ENCODE results near the gene FHOD3. TPM values are rescaled to one million over a fixed set of nuclear protein-coding genes. Genes with fewer than 3 reads are reported as not detected.

Gene FHOD3
- total RNA-seq, 2 experiments from 2014 or later: not detected

DNA sequence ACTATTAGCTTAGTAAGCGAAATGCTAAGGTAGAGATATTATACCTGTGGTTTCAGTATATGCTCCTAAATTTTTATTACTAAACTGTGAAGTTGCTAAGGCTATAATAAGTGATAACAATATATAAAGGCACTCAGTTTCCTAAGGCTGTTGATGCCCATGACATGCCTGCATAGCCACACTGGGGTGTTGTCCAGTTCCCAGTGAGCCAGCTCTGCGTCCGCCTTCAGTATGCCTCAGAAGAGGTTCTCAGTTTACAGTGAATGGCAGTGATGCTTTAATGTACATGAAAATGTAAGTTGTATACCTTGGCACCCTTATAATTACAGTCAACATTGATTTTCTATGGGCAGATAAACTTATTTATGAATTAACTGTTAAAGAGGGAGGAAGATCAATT is 7.2 kb downstream of the FHOD3 start:
- Mint-ChIP-seq H3K27ac (no peak overlapping the region), H3K9me3 (no peaks in the 10 kb centered on the region), H3K36me3 (no peaks in the 10 kb centered on the region), H3K4me3 (no peak overlapping the region), H3K4me1 (no peaks in the 10 kb centered on the region), H3K27me3 (peaks cover 52% of the 10 kb centered on the region)
- no peak for DNase-seq

GRCh38 chr18:36305375-36305774 is 7.9 kb downstream of the FHOD3 start:
- no peaks in the 10 kb centered on the region for H3K9me3 Mint-ChIP-seq
- H3K4me1 Mint-ChIP-seq: no peaks in the 10 kb centered on the region
- no peak for DNase-seq
- no peak overlapping the region for H3K4me3 Mint-ChIP-seq
- no peak overlapping the region for H3K27ac Mint-ChIP-seq
- no peaks in the 10 kb centered on the region for H3K36me3 Mint-ChIP-seq
- H3K27me3 Mint-ChIP-seq: peaks cover 50% of the 10 kb centered on the region

DNA sequence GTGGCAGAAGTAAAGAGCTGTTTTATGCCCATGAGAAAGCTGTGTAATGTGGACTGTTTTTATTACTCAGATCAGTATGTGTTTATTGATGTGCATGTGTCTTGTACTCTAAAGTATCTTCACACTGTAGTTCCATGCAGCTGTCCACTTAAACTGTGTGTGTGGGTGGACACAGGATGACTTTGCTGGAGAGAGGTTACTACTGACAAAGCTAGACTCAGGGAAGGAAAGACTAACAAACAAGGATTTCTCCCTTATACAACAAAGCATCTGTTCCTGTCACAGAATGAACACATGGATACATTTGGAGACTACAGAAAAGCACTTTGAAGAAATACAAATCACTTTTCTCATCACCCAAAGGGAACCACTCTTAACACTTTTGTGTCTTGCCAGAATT is 10.0 kb downstream of the FHOD3 start:
- H3K4me1 Mint-ChIP-seq: no peaks in the 10 kb centered on the region
- DNase-seq: no peak
- H3K4me3 Mint-ChIP-seq: no peak overlapping the region
- H3K27ac Mint-ChIP-seq: no peak overlapping the region
- no peaks in the 10 kb centered on the region for H3K36me3 Mint-ChIP-seq
- H3K9me3 Mint-ChIP-seq: no peaks in the 10 kb centered on the region
- H3K27me3 Mint-ChIP-seq: peaks cover 53% of the 10 kb centered on the region

DNA sequence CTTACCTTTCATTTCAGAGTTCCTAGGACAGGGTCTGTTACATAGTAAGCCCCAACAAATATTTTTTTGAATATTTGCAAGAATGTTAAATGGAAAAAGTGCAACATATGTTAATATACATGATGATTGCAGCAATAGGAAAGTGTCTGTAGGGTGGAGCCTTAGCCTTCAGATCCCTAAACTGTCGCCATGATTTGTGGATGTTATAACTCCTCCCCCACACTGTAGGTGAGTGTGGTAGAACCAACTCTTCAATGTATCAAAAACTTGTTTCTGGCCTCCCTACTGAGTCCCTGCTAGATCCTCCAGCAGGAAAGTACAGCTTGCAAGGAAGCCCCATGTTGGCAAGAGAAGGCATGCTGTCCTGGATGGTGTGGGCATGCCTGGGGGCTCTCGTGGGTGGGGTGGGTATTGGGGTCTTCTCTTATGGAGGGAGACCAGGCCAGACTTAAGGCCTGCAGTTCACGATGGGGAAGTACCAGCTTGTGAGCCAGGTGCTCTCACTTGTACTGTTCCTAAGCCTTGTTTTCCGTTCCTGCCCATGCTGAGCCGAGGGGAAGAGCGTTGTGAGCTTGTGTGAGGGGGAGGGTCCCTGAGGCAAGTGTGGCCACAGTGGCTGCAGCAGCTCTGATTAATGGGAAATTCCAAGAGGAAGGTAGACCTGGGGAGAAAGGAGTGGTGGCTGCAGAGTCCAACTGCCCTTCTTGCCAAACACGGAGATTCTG is 11.4 kb downstream of the FHOD3 start:
- Mint-ChIP-seq H3K36me3 (no peaks in the 10 kb centered on the region), H3K27me3 (peaks cover 45% of the 10 kb centered on the region), H3K9me3 (no peaks in the 10 kb centered on the region), H3K4me3 (no peak overlapping the region), H3K27ac (no peak overlapping the region), H3K4me1 (no peaks in the 10 kb centered on the region)
- DNase-seq: no peak

DNA sequence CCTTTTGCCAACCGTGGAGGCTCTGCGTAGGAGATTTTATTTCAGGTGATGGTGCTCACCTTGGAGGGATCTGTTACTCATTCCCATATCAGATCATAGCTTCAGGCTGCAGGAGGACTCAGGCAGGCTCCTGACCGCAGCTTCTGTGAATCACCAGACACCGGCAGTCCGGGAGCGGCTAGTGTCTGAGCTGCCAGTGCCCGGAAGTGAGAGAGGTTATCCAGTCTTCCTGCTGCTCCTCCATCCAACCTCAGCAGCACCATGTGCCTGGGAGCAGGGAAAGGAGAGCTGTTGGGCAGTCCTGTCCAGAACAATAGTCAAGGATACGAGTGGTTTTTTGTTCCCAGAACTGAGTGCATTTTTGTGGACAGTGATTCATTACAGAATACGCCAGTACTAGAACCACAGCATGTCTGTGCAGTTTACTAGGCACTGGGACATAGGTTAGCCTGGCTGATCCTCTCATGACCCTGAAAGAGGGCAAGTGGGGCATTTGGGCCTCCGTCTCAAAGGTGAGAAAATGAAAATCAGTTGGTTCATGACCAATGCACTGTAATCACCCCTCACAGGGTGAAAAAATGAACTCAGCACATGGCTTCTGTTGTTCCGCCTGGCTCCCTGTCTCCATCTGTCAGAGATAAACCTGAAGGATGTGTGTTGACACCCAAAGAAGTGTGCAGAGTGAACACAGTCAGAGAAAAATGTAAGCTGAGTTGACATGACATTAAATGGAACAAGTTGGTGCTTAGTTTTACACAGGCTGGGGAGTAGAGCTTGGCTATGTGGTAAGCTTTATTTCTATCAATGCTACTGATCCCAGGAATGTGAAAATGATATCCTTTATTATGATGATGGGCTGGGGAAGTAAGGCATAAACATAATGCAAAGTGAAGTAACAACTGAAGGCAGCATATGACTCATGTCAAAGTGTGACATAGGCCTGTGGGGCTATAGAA is 12.2 kb downstream of the FHOD3 start:
- no peak for DNase-seq
- Mint-ChIP-seq H3K4me3 (no peak overlapping the region), H3K27ac (no peak overlapping the region), H3K4me1 (no peaks in the 10 kb centered on the region), H3K27me3 (peaks cover 38% of the 10 kb centered on the region), H3K9me3 (no peaks in the 10 kb centered on the region), H3K36me3 (no peaks in the 10 kb centered on the region)

GRCh38 chr18:36311026-36311570 is 13.6 kb downstream of the FHOD3 start:
- H3K9me3 Mint-ChIP-seq: no peaks in the 10 kb centered on the region
- no peak overlapping the region for H3K27ac Mint-ChIP-seq
- no peak overlapping the region for H3K4me3 Mint-ChIP-seq
- no peaks in the 10 kb centered on the region for H3K4me1 Mint-ChIP-seq
- no peaks in the 10 kb centered on the region for H3K36me3 Mint-ChIP-seq
- DNase-seq: no peak
- H3K27me3 Mint-ChIP-seq: peaks cover 35% of the 10 kb centered on the region

DNA sequence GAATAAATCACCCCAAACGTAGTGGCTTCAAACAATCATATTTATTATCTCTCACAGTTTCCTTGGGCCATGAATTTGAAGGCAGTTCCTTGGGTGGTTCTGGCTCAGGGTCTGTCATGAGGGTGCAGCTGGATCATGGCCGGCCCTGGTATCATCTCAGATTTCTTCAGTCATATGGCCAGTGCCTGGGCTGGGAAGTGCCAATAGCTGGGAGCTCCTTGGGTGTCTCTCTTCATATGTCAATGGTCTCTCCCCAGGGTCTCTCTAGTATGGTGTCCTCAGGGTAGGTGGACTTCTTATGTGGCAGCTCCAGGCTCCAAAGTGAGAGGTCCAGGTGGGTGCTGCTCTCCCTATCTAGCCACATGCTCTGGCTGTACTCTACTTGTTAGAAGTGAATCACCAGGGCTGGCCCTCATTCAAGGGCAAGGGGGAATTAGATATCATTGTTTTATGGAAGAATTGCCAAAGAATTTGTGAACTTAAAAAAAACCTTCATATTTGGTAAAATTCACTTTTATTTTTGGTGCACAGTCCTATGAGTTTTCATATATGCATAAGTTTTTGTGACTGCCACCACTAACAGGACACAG is 15.4 kb downstream of the FHOD3 start:
- Mint-ChIP-seq H3K4me3 (no peak overlapping the region), H3K27ac (no peak overlapping the region), H3K4me1 (no peaks in the 10 kb centered on the region), H3K27me3 (peaks cover 26% of the 10 kb centered on the region), H3K9me3 (peaks cover 3% of the 10 kb centered on the region), H3K36me3 (no peaks in the 10 kb centered on the region)
- no peak for DNase-seq

DNA sequence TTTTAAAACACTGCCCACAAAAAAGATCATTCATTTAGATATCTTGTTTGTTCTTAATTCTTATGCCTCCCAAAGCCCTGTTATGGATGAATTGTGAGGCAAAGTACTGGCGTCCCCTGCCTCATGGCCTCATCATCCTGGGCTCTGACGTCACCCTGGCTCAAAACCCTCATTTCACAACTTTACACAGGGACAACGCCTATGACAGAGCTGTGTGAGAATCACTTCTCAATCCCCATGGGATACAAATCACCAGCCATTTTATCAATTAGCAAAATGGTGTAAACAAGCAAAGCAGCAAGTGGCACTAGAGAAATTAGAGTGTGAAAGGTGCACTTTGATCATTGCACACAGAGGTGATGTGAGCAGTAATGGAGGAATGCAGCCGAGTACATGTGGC is 16.6 kb downstream of the FHOD3 start:
- Mint-ChIP-seq H3K4me1 (no peaks in the 10 kb centered on the region), H3K36me3 (peaks cover 1% of the 10 kb centered on the region), H3K27me3 (peaks cover 29% of the 10 kb centered on the region), H3K9me3 (peaks cover 15% of the 10 kb centered on the region), H3K4me3 (no peak overlapping the region), H3K27ac (no peak overlapping the region)
- no peak for DNase-seq

- Mint-ChIP-seq H3K4me1 (no peaks in the 10 kb centered on the region), H3K27me3 (peaks cover 35% of the 10 kb centered on the region), H3K27ac (no peak overlapping the region), H3K4me3 (no peak overlapping the region), H3K9me3 (peaks cover 21% of the 10 kb centered on the region), H3K36me3 (peaks cover 2% of the 10 kb centered on the region)
- no peak for DNase-seq
Measured at GRCh38 chr18:36314754-36315153, 17.2 kb downstream of the FHOD3 start.

- Mint-ChIP-seq H3K4me1 (no peaks in the 10 kb centered on the region), H3K36me3 (peaks cover 2% of the 10 kb centered on the region), H3K9me3 (peaks cover 22% of the 10 kb centered on the region), H3K4me3 (no peak overlapping the region), H3K27me3 (peaks cover 28% of the 10 kb centered on the region), H3K27ac (no peak overlapping the region)
- no peak for DNase-seq
Measured at GRCh38 chr18:36315736-36316135, 18.2 kb downstream of the FHOD3 start.

- Mint-ChIP-seq H3K9me3 (peaks cover 22% of the 10 kb centered on the region), H3K4me1 (no peaks in the 10 kb centered on the region), H3K27ac (no peak overlapping the region), H3K4me3 (no peak overlapping the region), H3K27me3 (peaks cover 28% of the 10 kb centered on the region), H3K36me3 (peaks cover 2% of the 10 kb centered on the region)
- DNase-seq: no peak
Measured at GRCh38 chr18:36316246-36316645, 18.7 kb downstream of the FHOD3 start.

DNA sequence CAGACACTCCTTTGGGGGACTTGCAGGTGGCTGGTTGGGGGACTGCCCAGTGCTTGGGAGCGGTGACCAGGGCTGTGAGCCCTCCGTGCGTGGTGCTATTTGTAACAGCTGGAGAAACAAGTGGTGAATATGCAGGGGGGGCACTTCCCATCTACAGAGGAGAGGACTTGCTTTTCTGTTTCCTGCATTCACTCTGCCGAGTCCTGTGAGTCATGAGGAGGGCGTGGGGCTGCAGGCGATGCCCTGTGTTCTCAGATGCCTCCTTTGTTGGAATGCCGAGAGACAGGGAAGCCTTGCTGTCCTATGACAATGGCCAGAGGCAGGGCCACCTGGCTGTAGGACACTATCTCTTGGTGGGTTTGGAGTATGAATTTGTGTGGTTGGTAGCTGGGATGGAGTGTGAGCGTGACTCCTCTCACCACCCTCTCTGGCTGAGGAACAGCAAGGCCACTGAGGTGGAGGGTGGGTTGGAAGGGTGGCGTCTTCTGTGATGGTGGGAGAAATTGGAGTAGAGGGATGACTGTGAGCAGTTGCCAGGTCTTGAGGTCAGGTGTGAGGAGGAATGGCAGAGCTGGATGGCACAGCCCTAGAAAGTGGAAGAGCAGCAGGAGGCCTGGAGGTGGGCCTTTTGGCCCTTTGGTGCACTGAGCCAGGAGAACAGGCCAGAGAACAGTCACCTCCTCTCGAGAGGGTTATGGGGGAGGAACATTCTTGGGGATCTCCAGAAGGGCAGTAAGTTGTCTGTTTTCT is 24.3 kb downstream of the FHOD3 start:
- no peak for DNase-seq
- H3K36me3 Mint-ChIP-seq: peaks cover 2% of the 10 kb centered on the region
- H3K4me1 Mint-ChIP-seq: no peaks in the 10 kb centered on the region
- no peak overlapping the region for H3K27ac Mint-ChIP-seq
- H3K4me3 Mint-ChIP-seq: no peak overlapping the region
- peaks cover 22% of the 10 kb centered on the region for H3K9me3 Mint-ChIP-seq
- peaks cover 33% of the 10 kb centered on the region for H3K27me3 Mint-ChIP-seq

GRCh38 chr18:36322408-36322728 is 24.9 kb downstream of the FHOD3 start:
- peaks cover 33% of the 10 kb centered on the region for H3K27me3 Mint-ChIP-seq
- no peaks in the 10 kb centered on the region for H3K4me1 Mint-ChIP-seq
- H3K9me3 Mint-ChIP-seq: peaks cover 20% of the 10 kb centered on the region
- no peak for DNase-seq
- H3K36me3 Mint-ChIP-seq: peaks cover 2% of the 10 kb centered on the region
- no peak overlapping the region for H3K27ac Mint-ChIP-seq
- H3K4me3 Mint-ChIP-seq: no peak overlapping the region

- Mint-ChIP-seq H3K27me3 (peaks cover 33% of the 10 kb centered on the region), H3K4me1 (no peaks in the 10 kb centered on the region), H3K9me3 (peaks cover 19% of the 10 kb centered on the region), H3K27ac (no peak overlapping the region), H3K4me3 (no peak overlapping the region), H3K36me3 (peaks cover 2% of the 10 kb centered on the region)
- no peak for DNase-seq
Measured at GRCh38 chr18:36322734-36323133, 25.2 kb downstream of the FHOD3 start.

GRCh38 chr18:36323421-36323820 is 25.9 kb downstream of the FHOD3 start:
- no peaks in the 10 kb centered on the region for H3K4me1 Mint-ChIP-seq
- peaks cover 14% of the 10 kb centered on the region for H3K9me3 Mint-ChIP-seq
- peaks cover 38% of the 10 kb centered on the region for H3K27me3 Mint-ChIP-seq
- DNase-seq: no peak
- no peak overlapping the region for H3K27ac Mint-ChIP-seq
- H3K4me3 Mint-ChIP-seq: no peak overlapping the region
- H3K36me3 Mint-ChIP-seq: peaks cover 2% of the 10 kb centered on the region
